ENCODE data around the gene ZER1.

ZER1 gene

GRCh38 chr9:128689293-128689774, 82.4 kb downstream of the ZER1 start:
- DNase-seq: no peak

GRCh38 chr9:128688501-128689292, 83.0 kb downstream of the ZER1 start, which contains the start of gene SET:
TSS of gene SET (plus strand) at chr9:128689222. CDS start at chr9:128689583, 361 bp downstream.
- DNase-seq: peak; percentile 86

GRCh38 chr9:128687453-128687852, 84.3 kb downstream of the ZER1 start:
- no peak for DNase-seq

- DNase-seq: no peak
Observed at GRCh38 chr9:128685636-128686489, 85.9 kb downstream of the ZER1 start.

GRCh38 chr9:128684325-128685199, 87.2 kb downstream of the ZER1 start:
- DNase-seq: peak; percentile 78

- DNase-seq: no peak
Observed at GRCh38 chr9:128684065-128684324, 87.7 kb downstream of the ZER1 start.

- DNase-seq: no peak
Observed at GRCh38 chr9:128683340-128684064, 88.2 kb downstream of the ZER1 start.

Measured in DMS153 (cell line).